Measurements from ENCODE around the gene PATJ. TPM values are rescaled to one million over a fixed set of nuclear protein-coding genes. Genes with fewer than 3 reads are reported as not detected.
"Not testable (repeated sequence)": the region's sequence is repeated elsewhere in the genome, so short reads cannot be mapped to it uniquely, and the experiment has no call there.

Gene PATJ
- total and polyA plus RNA-seq, 8 donors = 14.8 to 45.4 (median 27.9) TPM

DNA sequence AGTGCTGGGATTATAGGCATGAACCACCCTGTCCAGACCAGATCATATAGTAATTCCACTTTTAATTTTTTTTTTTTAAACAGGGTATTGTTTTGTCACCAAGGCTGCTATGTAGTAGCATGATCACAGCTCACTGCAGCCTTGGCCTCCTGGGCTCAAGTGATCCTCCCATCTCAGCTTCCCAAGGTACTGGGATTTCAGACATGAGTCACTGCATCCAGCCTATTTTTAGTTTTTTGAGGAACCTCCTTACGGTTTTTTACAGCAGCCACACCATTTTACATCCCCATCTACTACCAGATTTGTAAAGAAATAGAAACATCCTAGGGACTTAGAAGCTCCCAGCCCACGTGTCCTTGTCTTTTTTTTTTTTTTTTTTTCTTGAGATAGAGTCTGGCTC lies 476.3 kb downstream of the PATJ start:
- no peak for DNase-seq
- no peaks in the 10 kb centered on the region for H3K9me3 ChIP-seq
- ATAC-seq = no peak
- 72% methylated on average over 2 of the region's 2 CpGs for WGBS, 2 donors
- H3K4me3 ChIP-seq = no peak overlapping the region
- FAIRE-seq = no peak
- TF ChIP-seq, protein P1, sequence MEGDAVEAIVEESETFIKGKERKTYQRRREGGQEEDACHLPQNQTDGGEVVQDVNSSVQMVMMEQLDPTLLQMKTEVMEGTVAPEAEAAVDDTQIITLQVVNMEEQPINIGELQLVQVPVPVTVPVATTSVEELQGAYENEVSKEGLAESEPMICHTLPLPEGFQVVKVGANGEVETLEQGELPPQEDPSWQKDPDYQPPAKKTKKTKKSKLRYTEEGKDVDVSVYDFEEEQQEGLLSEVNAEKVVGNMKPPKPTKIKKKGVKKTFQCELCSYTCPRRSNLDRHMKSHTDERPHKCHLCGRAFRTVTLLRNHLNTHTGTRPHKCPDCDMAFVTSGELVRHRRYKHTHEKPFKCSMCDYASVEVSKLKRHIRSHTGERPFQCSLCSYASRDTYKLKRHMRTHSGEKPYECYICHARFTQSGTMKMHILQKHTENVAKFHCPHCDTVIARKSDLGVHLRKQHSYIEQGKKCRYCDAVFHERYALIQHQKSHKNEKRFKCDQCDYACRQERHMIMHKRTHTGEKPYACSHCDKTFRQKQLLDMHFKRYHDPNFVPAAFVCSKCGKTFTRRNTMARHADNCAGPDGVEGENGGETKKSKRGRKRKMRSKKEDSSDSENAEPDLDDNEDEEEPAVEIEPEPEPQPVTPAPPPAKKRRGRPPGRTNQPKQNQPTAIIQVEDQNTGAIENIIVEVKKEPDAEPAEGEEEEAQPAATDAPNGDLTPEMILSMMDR (IDR thresholded peaks at IDR 0.05) = no peak
- no peak overlapping the region for H3K27ac ChIP-seq
- H3K36me3 ChIP-seq = no peaks in the 10 kb centered on the region
- H3K27me3 ChIP-seq = no peaks in the 10 kb centered on the region
- H3K4me1 ChIP-seq = no peaks in the 10 kb centered on the region
- intact Hi-C loops (cut with DNase I) = no loop called here

DNA sequence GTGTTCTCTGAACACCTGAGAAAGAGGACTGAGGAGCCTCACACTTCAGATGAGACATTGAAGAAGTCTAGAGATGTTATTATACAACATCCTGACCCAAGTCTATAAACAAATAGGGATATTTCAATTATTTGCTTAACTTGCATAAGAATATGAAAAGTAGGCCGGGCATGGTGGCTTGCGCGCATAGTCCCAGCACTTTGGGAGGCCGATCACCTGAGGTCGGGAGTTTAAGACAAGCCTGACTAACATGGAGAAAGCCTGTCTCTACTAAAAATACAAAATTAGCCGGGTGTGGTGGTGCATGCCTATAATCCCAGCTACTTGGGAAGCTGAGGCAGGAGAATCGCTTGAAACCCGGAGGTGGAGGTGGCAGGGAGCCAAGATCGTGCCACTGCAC lies 478.2 kb downstream of the PATJ start:
- DNase-seq; H3K4me3 ChIP-seq; H3K9me3 ChIP-seq; ATAC-seq; H3K27me3 ChIP-seq; intact Hi-C loops (cut with DNase I); FAIRE-seq; H3K4me1 ChIP-seq; H3K36me3 ChIP-seq; H3K27ac ChIP-seq: not testable (repeated sequence)
- 95 to 96% methylated on average over 9 of the region's 9 CpGs for WGBS, 2 donors

DNA sequence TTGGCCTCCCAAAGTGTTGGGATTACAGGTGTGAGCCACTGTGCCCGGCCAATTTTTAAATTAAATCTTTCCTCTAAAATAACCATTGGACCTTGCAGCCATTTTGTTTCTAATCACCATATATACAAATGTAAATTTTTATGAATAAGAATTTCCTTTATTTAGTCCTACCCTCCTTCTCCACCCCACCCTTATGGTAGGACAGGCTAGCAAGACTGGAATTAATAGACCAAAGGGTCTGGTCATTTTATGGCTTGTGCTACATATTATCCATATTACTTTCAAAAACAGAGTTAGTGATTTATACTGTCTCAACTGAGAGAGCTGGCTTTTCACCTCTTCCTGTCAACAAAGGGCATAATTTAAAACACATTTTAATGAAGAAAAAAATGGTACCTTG lies 478.9 kb downstream of the PATJ start:
- intact Hi-C loops (cut with DNase I) = no loop called here
- 100% methylated on average over 1 of the region's 1 CpG for WGBS, 2 donors
- FAIRE-seq = no peak

DNA sequence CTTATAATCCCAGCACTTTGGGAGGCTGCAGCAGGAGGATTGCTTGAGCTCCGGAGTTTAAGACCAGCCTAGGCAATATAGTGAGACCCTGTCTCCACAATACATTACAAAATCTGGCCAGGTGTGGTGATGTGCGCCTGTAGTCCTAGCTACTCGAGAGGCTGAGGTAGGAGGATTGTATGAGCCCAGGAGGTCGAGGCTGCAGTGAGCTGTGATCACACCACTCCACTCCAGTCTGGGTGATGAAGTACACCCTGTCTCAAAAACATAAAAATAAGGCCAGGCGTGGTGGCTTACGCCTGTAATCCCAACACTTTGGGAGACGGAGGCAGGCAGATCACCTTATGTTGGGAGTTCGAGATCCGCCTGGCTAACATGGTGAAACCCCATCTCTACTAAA lies 480.0 kb downstream of the PATJ start:
- ATAC-seq (no peak), DNase-seq (no peak), FAIRE-seq (no peak)
- TF ChIP-seq, protein P1 (IDR thresholded peaks at IDR 0.05) = no peak
- H3K36me3 ChIP-seq = no peaks in the 10 kb centered on the region
- no peak overlapping the region for H3K4me3 ChIP-seq
- no peak overlapping the region for H3K27ac ChIP-seq
- no peaks in the 10 kb centered on the region for H3K27me3 ChIP-seq
- WGBS, 2 donors = 73 to 90% methylated on average over 8 to 9 of the region's 9 CpGs
- H3K4me1 ChIP-seq = no peaks in the 10 kb centered on the region
- intact Hi-C loops (cut with DNase I) = no loop called here
- H3K9me3 ChIP-seq = no peaks in the 10 kb centered on the region

More for the DNA sequence above, 478.9 kb downstream of the PATJ start:
- Histone ChIP-seq H3K27me3 (no peaks in the 10 kb centered on the region), H3K27ac (no peak overlapping the region), H3K4me1 (no peaks in the 10 kb centered on the region), H3K9me3 (no peaks in the 10 kb centered on the region), H3K36me3 (no peaks in the 10 kb centered on the region), H3K4me3 (no peak overlapping the region)
- ATAC-seq (no peak), DNase-seq (no peak)
- TF ChIP-seq, protein P1 (IDR thresholded peaks at IDR 0.05) = no peak

DNA sequence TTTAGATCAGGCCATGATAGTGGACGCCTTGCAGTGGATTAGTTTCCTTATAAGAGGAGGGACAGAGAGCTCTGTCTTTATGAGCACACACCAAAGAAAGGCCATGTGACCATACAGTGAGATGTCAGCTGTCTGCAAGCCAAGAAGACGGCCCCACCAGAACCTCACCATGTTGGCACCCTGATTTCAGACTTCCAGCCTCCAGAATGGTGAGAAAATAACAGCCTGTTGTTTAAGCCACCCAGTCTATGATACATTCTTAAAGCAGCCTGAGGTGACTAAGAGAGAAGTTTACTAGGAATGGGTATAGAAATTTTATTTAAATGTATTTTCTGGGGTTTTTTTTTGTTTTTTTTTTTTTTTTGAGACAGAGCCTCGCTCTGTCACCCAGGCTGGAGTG lies 481.9 kb downstream of the PATJ start:
- no peaks in the 10 kb centered on the region for H3K27me3 ChIP-seq
- H3K36me3 ChIP-seq = no peaks in the 10 kb centered on the region
- no peaks in the 10 kb centered on the region for H3K4me1 ChIP-seq
- intact Hi-C loops (cut with DNase I) = no loop called here
- WGBS, 2 donors = 42 to 46% methylated on average over 2 of the region's 3 CpGs
- H3K27ac ChIP-seq = no peak overlapping the region
- no peak overlapping the region for H3K4me3 ChIP-seq
- H3K9me3 ChIP-seq = no peaks in the 10 kb centered on the region
- TF ChIP-seq, protein P1 (IDR thresholded peaks at IDR 0.05) = no peak
- DNase-seq = no peak
- FAIRE-seq = no peak
- ATAC-seq = no peak

DNA sequence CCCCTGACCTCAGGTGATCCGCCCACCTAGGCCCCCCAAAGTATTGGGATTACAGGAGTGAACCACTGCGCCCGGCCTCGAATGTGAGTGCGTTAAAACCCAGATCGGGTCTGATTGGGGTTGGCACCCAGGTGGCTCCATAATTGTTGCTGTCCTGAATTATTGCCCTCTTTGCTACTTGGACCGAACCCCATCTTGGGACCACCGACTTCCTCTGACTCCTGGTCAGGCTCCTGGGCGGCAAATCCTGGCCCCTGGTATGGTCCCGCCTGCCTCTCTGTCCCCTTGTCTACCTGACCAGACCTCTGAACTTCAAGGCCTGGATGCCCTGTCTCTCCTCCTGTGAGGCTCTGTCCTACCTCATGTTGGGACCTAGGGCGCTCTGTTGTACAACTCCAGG lies 485.2 kb downstream of the PATJ start:
- Histone ChIP-seq H3K27ac (no peak overlapping the region), H3K36me3 (no peaks in the 10 kb centered on the region), H3K27me3 (no peaks in the 10 kb centered on the region), H3K9me3 (no peaks in the 10 kb centered on the region), H3K4me1 (no peaks in the 10 kb centered on the region), H3K4me3 (no peak overlapping the region)
- 85% methylated on average over 11 of the region's 11 CpGs for WGBS, 2 donors
- DNase-seq = no peak
- no peak for ATAC-seq
- intact Hi-C loops (cut with DNase I) = no loop called here
- FAIRE-seq = no peak
- TF ChIP-seq, protein P1 (IDR thresholded peaks at IDR 0.05) = no peak
